GM19239 (cell line): Measurements from ENCODE around the gene TRIOBP.

Source experiments
- DNase-seq: peaks from one replicate; pipeline ENCODE4 v3.0.0; 2011; ENCODE audit warnings: low spot score; ENCODE audit not compliant: insufficient read length
- FAIRE-seq: peaks from 2 replicates; lab custom pipeline; 2011; peaks lifted over from hg19 to GRCh38; lab: Jason Lieb, UNC

Gene TRIOBP

GRCh38 chr22:37725551-37726240, 28.8 kb downstream of the TRIOBP start:
- FAIRE-seq, result no peak
- no peak for DNase-seq

- no peak for FAIRE-seq
Measured at GRCh38 chr22:37726241-37726887, 29.5 kb downstream of the TRIOBP start.

DNA sequence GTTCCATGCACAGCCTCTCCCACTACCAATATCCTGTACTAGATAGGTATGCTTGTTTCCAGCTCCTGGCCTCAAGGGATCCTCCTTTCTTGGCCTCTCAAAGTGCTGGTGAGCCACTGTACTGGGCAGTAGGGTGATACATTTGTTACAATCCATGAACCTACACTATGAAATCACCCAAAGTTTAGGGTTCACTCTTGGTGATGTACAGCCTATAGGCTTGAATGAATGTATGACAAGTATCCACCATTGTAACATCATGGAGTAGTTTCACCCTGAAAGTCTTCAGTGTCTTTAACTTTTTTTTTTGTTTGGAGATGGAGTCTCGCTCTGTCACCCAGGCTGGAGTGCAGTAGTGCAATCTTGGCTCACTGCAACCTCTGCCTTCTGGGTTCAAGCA, 31.8 kb downstream of the TRIOBP start:
- no peak for DNase-seq
- no peak for FAIRE-seq

More at GRCh38 chr22:37726241-37726887, 29.5 kb downstream of the TRIOBP start:
- DNase-seq, result no peak

DNA sequence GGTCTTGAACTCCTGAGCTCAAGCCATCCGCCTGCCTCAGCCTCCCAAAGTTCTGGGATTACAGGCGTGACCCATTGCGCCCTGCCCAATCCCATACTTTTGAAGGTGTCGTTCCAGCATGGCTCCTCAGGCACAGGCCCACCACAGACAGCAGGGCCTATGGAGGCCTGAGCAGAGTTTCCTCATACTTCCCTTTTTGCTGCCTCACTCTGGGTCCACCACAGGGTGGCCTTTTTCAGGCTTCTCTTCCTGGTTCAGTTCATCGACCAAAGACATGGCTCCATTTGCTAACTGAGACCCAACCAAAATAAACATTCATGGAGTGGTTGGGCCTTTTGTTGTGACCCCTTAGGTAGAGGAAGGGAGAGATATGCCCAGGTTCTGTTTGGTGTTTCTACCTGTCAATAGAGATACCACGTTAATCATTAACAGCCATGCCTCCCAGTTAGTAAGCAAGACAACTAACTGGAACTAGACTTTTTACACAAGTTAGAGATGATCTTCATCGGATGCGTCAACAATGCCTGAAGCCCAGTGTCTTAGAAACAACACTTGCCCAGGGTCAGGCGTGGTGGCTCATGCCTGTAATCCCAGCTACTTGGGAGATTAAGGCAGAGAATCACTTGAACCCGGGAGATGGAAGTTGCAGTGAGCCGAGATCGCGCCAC, 35.1 kb downstream of the TRIOBP start:
- FAIRE-seq, result peak; percentile 33
- DNase-seq, result peak; percentile 39

DNA sequence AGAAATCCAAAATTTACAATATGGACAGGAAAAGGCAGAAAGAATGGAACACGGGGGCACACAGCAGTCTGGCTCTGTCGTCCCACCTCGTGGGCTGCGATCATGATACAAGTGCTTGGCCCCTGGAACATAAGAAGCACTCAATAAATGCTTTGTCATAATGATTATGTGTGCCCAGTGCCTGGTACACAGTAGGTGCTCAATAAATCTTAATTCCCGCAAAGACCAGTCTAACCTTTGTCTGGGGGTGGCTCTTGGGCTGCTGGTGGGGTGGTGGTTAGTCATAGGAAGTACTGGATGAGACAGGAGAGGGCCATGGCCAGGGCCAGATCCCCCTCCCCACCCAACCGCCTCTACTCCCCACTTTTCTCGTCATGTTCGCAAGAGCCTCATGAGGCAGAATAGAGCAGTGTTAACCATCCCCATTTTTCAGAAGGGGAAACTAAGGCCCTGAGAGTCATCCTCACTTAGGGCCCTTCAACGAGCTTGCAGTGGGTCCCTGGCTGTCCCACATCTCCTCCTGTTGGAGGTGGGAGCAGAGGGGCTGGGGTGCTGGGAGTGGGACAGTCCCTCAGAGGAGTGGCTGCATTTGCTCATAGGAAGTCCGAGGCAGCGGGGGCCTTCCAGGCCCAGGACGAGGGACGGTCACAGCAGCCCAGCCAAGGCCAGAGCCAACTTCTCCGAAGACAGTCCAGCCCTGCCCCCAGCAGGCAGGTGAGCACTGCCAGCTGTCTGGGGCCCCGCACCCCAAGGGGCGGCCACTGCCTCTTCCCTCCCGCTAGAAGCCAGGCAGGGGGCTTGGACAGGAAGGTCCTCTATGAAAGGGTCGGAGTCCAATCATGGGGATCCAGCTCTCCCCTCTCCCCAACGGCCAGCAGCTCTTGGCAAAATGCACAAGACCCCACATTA, 36.1 kb downstream of the TRIOBP start:
- no peak for DNase-seq
- FAIRE-seq, result no peak

GRCh38 chr22:37733625-37734401, 37.0 kb downstream of the TRIOBP start:
- DNase-seq, result no peak
- no peak for FAIRE-seq

GRCh38 chr22:37734402-37734700, 37.5 kb downstream of the TRIOBP start:
- FAIRE-seq (no peak), DNase-seq (no peak)

- DNase-seq (no peak), FAIRE-seq (no peak)
Measured at GRCh38 chr22:37734964-37735451, 38.2 kb downstream of the TRIOBP start.

DNA sequence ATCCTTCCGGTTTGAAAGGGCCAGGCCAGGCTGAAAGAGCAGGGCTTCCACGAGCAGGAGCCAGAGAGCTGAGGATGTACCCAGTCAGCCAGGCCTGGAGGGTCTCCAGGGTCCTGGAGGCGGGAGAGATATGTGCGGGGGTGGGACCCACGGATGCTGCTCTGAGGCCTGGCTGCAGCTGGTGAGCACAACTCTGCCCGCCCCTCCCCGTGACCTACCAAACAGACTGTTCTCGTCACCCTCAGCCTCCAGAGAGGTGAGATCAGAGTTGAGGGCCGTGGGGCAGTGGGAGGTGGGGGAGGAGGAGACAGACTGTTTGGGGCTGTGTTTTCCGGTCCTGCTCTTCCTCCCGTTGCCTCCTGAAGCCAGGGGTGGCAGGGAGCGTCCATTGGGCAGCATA, 42.2 kb downstream of the TRIOBP start:
- DNase-seq (no peak), FAIRE-seq (no peak)

DNA sequence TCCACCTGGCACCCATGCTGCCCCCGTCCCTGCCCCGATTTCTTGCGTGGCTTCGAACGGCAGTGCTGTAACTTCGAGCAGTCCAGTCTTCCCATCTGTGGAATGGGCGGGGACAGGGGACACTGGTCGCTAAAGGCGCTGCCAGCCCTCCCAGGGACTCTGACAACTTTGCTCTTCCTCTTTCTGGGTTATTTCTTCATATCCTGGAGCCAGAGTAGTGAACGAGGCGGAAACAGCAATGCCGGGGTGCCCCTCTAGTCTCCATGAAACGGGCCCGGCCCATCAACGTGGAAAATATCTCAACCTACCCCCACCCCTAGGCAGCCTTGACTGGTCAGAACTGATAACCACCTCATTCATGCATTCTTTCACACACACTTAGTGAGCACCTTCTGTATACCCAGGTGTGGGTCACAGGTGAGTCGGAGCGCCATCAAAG, 42.8 kb downstream of the TRIOBP start:
- DNase-seq (no peak), FAIRE-seq (no peak)

DNA sequence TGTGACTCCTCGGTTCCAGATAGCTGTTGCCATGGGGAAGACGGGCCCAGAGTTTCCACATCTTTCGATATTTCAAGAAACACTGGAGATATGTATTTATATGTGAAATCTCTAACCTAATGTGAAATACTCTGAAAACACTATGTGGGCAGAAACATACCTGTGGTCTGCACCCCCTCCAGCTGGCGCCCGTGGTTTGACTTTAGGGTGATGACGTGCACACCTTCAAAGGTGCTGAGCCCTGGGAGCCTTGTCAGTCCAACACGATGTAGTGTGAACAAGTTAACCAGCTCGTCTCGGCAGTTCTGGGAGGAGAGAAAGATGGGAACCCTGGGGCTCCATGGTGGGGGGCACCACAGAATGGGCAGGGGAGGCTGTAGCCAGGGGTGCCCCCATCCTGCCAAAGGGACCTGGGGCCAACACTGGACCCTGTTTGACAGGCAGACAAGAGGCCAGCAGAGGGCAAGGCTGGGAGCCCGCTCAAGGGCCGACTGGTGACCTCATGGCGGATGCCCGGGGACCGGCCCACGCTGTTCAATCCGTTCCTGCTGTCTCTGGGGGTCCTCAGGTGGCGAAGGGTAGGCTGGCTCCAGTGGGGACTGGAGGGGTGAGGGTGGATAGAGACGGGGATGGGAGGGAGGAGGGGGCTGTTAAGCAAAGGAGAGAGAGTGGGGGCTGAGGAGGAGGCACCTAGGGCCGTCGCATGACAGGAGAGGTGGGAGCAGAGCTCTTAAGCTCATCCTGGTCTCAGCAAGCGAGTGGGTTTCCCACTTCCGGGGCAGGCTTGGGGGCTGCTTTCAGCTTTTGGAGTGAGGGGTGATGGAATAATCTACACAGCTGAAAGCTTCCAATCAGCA, 43.8 kb downstream of the TRIOBP start:
- FAIRE-seq (no peak), DNase-seq (no peak)

- no peak for FAIRE-seq
- no peak for DNase-seq
Measured at GRCh38 chr22:37741312-37741795, 44.5 kb downstream of the TRIOBP start.

DNA sequence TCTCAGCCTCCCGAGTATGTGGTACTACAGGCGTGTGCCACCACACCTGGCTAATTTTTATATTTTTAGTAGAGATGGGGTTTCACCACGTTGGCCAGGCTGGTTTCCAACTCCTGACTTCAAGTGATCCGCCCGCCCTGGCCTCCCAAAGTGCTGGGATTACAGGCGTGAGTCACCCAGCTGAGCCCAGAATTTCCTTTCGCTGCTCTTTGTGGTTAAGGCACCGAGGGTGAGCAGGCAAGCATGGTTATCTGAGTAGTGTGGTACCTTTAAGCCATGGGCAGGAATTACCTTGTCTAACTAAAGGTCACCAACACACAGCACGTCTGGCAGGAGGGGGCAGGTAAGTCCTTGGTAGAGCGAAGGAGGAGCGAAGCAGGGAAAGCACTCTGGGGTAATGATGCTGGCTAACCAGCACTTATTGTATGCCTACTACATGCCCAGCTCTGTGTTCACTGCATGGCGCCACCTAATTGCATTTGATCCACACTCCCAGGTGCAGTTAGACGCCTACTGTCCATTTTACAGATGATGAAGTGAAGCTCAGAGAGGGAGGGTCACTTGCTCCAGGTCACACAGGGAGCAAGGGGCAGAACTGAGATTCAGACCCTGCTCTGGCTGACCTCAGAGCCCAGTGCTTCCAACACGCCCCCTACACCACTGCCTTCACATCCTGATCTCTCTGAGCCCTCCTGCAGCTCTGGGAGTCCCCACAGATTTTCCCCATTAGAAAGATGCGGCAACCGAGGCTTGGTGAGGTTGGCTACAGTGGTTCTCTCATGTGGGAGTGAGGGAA, 45.7 kb downstream of the TRIOBP start:
- DNase-seq (no peak), FAIRE-seq (no peak)

DNA sequence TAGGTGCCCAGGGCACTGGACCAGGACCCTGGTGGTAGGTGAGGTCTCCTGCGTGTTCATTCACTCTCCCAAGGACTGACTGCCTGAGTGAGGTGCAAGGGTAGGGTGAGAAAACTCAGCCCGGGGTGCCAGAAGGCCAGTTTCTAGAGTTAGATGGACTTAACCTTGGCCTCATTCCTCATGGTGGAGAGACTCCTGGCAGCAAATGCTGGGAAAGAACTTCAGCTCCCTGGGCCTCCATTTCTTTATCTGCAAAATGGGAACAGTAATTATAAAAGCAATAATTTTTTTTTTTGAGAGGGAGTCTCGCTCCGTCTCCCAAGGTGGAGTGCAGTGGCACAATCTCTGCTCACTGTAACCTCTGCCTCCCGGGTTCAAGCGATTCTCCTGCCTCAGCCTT, 47.7 kb downstream of the TRIOBP start:
- no peak for FAIRE-seq
- no peak for DNase-seq

- FAIRE-seq (peak; percentile 86), DNase-seq (peak; percentile 99)
Measured at GRCh38 chr22:37745548-37746365, 48.9 kb downstream of the TRIOBP start.

GRCh38 chr22:37746366-37747079, 49.7 kb downstream of the TRIOBP start:
- FAIRE-seq (no peak), DNase-seq (peak; percentile 41)
